ENCODE data around the gene USP40. TPM values are rescaled to one million over a fixed set of nuclear protein-coding genes. Genes with fewer than 3 reads are reported as not detected.

The USP40 gene
- total RNA-seq, 1 donor from 2014 or later: 20.0 TPM

GRCh38 chr2:233450864-233451575 is 115.6 kb downstream of the USP40 start:
- Histone ChIP-seq H3K9me3 (replicated peaks) (no peaks in the 10 kb centered on the region), H3K36me3 (peaks cover 97% of the 10 kb centered on the region), H3K27me3 (ENCODE audit: low read depth) (no peaks in the 10 kb centered on the region), H3K27ac (replicated peaks) (no peak overlapping the region), H3K4me3 (no peak overlapping the region), H3K4me1 (peaks cover 8% of the 10 kb centered on the region)
- TF ChIP-seq CTCF (IDR thresholded peaks at IDR 0.05; ENCODE audit: borderline replicate concordance): no peak
- intact Hi-C loops (cut with micrococcal nuclease): no loop called here
- DNase-seq: no peak

GRCh38 chr2:233449921-233450863 is 116.4 kb downstream of the USP40 start:
- Histone ChIP-seq H3K9me3 (replicated peaks) (no peaks in the 10 kb centered on the region), H3K36me3 (peaks cover 97% of the 10 kb centered on the region), H3K27me3 (ENCODE audit: low read depth) (no peaks in the 10 kb centered on the region), H3K27ac (replicated peaks) (no peak overlapping the region), H3K4me3 (no peak overlapping the region), H3K4me1 (peaks cover 8% of the 10 kb centered on the region)
- no peak for TF ChIP-seq CTCF (IDR thresholded peaks at IDR 0.05; ENCODE audit: borderline replicate concordance)
- no peak for DNase-seq
- intact Hi-C loops (cut with micrococcal nuclease): no loop called here

- Histone ChIP-seq H3K36me3 (peaks cover 92% of the 10 kb centered on the region), H3K4me1 (peaks cover 8% of the 10 kb centered on the region), H3K9me3 (replicated peaks) (no peaks in the 10 kb centered on the region), H3K27me3 (ENCODE audit: low read depth) (no peaks in the 10 kb centered on the region), H3K4me3 (no peak overlapping the region), H3K27ac (replicated peaks) (no peak overlapping the region)
- no peak for DNase-seq
- peak; percentile 66 for TF ChIP-seq CTCF (IDR thresholded peaks at IDR 0.05; ENCODE audit: borderline replicate concordance)
- intact Hi-C loops (cut with micrococcal nuclease): no loop called here
Measured at GRCh38 chr2:233449081-233449901, 117.3 kb downstream of the USP40 start.

- Histone ChIP-seq H3K27ac (replicated peaks) (no peak overlapping the region), H3K9me3 (replicated peaks) (no peaks in the 10 kb centered on the region), H3K27me3 (ENCODE audit: low read depth) (no peaks in the 10 kb centered on the region), H3K36me3 (peaks cover 89% of the 10 kb centered on the region), H3K4me3 (no peak overlapping the region), H3K4me1 (peaks cover 10% of the 10 kb centered on the region)
- DNase-seq: no peak
- intact Hi-C loops (cut with micrococcal nuclease): no loop called here
- no peak for TF ChIP-seq CTCF (IDR thresholded peaks at IDR 0.05; ENCODE audit: borderline replicate concordance)
Measured at GRCh38 chr2:233448575-233448974, 118.0 kb downstream of the USP40 start.

GRCh38 chr2:233448220-233448559 is 118.4 kb downstream of the USP40 start:
- TF ChIP-seq CTCF (IDR thresholded peaks at IDR 0.05; ENCODE audit: borderline replicate concordance): peak; percentile 13
- DNase-seq: no peak
- Histone ChIP-seq H3K9me3 (replicated peaks) (no peaks in the 10 kb centered on the region), H3K4me3 (no peak overlapping the region), H3K4me1 (peaks cover 13% of the 10 kb centered on the region), H3K27me3 (ENCODE audit: low read depth) (no peaks in the 10 kb centered on the region), H3K27ac (replicated peaks) (no peak overlapping the region), H3K36me3 (peaks cover 85% of the 10 kb centered on the region)
- intact Hi-C loops (cut with micrococcal nuclease): no loop called here
